ENCODE results near the gene ERGIC1. TPM values are rescaled to one million over a fixed set of nuclear protein-coding genes. Genes with fewer than 3 reads are reported as not detected.
A peak's percentile ranks its signal among the peaks of the same experiment; 100 is the strongest.

Gene ERGIC1
- polyA plus RNA-seq, 3 donors from 2014 or later, result 40.7 to 61.9 (median 61.7) TPM

DNA sequence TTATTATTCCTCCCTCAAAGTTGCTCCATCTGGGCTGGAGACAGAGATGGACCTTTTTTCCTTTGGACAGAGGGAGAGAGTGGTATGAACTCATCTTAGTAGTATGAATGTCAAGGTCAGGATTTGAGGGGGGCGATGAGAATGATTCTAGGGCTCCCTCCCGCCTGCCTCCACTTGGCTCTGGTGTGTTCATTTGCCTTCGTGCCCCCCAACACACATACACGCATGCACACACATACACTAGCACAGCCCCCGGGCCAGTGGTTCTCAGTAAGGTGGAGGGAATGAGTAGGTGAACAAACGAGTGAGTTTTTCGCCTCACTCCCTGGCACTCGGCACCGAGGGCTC, 44.5 kb downstream of the ERGIC1 start:
- Mint-ChIP-seq H3K4me3 (no peak overlapping the region), H3K27me3 (ENCODE audit: low read depth in 3 of 3) (peaks cover 0 to 7% (median 0%) of the 10 kb centered on the region in 3 donors), H3K4me1 (peaks cover 38 to 70% of the 10 kb centered on the region in 2 donors), H3K9me3 (no peaks in the 10 kb centered on the region), H3K27ac (peak overlapping the region in 3 of 6 donors; percentile 21 to 74 (median 28)), H3K36me3 (peaks cover 0 to 5% (median 3%) of the 10 kb centered on the region in 3 donors)
- DNase-seq, result no peak

DNA sequence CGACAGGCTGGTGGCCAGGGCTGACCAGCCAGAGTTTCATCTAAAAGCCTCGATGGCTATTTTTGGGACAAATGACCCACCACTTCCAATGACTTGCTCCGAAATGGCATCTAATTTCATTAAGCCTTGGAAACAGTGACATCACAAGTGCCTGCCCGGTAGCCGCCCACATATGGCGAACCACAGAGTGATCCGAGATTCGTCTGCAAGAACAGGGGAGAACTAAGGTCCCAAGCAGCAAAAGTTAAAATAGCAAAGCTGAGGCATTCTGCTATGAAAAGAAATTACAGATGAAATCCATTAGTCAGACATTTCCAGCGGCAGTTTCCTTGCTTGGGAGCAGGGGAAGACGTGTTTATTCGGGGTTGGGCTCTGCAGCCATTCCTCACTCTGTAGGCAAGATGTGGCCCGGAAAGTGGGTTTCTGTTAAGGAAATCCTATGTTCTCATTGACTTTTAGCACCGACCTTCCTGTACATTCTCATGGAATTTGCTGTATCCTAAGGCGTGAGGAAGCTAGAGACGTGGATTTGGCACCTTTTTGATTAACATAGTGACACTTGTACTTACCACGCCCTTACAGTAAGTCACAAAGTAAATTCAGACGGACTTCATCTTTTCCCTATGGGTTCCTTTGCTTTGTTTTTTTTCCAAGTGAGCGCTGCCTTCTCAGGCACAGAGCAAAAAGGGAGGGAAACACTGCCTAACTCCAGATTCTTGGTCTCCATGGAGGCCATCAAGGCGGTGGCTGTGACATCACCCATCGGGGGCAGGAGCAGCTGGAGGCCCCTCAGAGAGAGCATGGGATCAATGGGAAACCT, 45.1 kb downstream of the ERGIC1 start:
- peaks cover 38 to 75% of the 10 kb centered on the region in 2 donors for H3K4me1 Mint-ChIP-seq
- no peak for DNase-seq
- peak overlapping the region in 1 of 6 donors; percentile 68 for H3K27ac Mint-ChIP-seq

DNA sequence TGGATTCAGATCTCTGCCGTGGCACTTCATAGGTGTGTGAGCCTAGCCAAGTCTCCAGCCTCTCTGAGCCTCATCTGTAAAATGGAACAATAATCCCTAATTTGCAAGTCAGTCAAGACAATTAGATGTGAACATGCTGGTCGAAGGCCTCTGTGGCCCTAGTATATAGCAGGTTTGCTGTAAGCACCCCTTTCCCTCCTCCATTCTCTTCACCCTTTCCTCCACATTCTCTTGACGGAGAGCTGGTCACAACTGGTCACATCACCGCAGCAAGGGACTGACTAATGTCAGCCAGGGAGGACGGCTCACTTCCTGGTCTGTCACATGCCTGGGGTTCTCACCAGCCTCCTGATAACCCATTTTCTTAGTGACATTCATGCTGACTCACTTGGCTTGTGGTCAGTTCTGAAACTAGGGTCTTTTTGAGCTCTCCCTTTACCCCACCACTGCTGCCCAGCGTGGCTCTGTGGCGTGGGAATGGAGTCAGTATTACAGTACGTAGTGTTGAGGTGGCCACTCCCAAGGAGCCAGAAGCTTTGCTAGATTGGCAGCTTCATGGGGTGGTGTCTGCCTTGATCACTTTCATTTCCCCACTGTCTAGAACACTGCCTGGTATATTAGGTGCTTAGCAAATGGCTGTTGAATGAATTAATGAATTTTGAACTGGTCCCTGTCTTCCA, 47.8 kb downstream of the ERGIC1 start:
- peaks cover 36 to 63% of the 10 kb centered on the region in 2 donors for H3K4me1 Mint-ChIP-seq
- H3K4me3 Mint-ChIP-seq, result peak overlapping the region in 4 of 5 donors; percentile 4 to 58 (median 32)
- DNase-seq, result peak; percentile 66 to 69 (median 68)
- H3K9me3 Mint-ChIP-seq, result no peaks in the 10 kb centered on the region
- peaks cover 0 to 7% (median 0%) of the 10 kb centered on the region in 3 donors for H3K27me3 Mint-ChIP-seq (ENCODE audit: low read depth in 3 of 3)
- H3K27ac Mint-ChIP-seq, result peak overlapping the region; percentile 87 to 97 (median 92)
- peaks cover 0 to 11% (median 9%) of the 10 kb centered on the region in 3 donors for H3K36me3 Mint-ChIP-seq

More for the DNA sequence above, 45.1 kb downstream of the ERGIC1 start:
- peaks cover 0 to 7% (median 5%) of the 10 kb centered on the region in 3 donors for H3K36me3 Mint-ChIP-seq
- no peak overlapping the region for H3K4me3 Mint-ChIP-seq
- H3K27me3 Mint-ChIP-seq (ENCODE audit: low read depth in 3 of 3), result peaks cover 0 to 7% (median 0%) of the 10 kb centered on the region in 3 donors
- no peaks in the 10 kb centered on the region for H3K9me3 Mint-ChIP-seq

- H3K27ac Mint-ChIP-seq, result peak overlapping the region; percentile 44 to 96 (median 88)
- peaks cover 0 to 5% (median 0%) of the 10 kb centered on the region in 3 donors for H3K27me3 Mint-ChIP-seq (ENCODE audit: low read depth in 3 of 3)
Measured at GRCh38 chr5:172883066-172883465, 49.0 kb downstream of the ERGIC1 start.

DNA sequence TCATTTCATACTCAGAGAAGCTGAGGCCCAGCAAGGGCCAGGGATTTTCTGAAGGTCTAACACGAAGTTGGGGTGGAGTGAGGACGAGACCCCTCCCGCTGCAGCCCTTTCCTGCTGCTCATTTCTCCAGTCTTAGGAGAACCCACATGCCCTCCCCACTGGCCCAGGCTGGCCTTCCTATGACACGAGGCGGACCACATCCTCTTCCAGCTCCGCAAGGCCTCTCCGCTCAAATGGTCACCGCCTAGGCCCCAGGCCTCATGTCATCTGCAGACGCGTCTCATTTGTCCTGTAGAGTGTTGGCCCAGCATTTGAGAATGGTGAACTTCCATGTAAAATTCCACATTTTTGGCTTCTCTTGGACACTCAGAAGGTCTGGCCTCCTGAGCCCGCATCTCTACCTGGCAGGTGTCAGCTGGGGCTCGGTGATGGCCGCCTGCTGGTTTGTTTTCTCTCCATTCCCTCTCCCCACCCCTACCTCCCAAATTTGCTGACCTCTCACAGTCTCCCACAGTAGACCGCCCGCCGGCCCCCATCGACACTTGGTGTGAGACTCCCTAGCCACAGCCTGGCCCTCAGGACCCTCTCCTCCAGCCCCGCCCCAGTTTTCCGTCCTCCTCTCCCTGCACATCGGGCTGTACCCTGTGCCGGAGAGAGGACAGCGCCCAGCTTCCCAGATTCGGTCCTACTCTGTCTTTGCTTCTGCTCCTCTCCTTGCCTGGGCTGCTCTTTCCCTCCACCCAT, 51.7 kb downstream of the ERGIC1 start:
- Mint-ChIP-seq H3K36me3 (peaks cover 0 to 22% (median 17%) of the 10 kb centered on the region in 3 donors), H3K4me3 (no peak overlapping the region), H3K4me1 (peaks cover 28 to 43% of the 10 kb centered on the region in 2 donors), H3K27me3 (ENCODE audit: low read depth in 3 of 3) (no peaks in the 10 kb centered on the region), H3K9me3 (no peaks in the 10 kb centered on the region), H3K27ac (peak overlapping the region in 3 of 6 donors; percentile 30 to 73 (median 44))
- no peak for DNase-seq

More at GRCh38 chr5:172883066-172883465, 49.0 kb downstream of the ERGIC1 start:
- Mint-ChIP-seq H3K4me1 (peaks cover 29 to 50% of the 10 kb centered on the region in 2 donors), H3K4me3 (no peak overlapping the region), H3K36me3 (peaks cover 0 to 12% (median 11%) of the 10 kb centered on the region in 3 donors), H3K9me3 (no peaks in the 10 kb centered on the region)
- DNase-seq, result no peak

- Mint-ChIP-seq H3K9me3 (no peaks in the 10 kb centered on the region), H3K36me3 (peaks cover 0 to 22% (median 17%) of the 10 kb centered on the region in 3 donors), H3K27me3 (ENCODE audit: low read depth in 3 of 3) (no peaks in the 10 kb centered on the region), H3K27ac (peak overlapping the region in 3 of 6 donors; percentile 24 to 76 (median 44)), H3K4me1 (peaks cover 27 to 40% of the 10 kb centered on the region in 2 donors), H3K4me3 (no peak overlapping the region)
- no peak for DNase-seq
Measured at GRCh38 chr5:172886476-172886875, 52.4 kb downstream of the ERGIC1 start.

DNA sequence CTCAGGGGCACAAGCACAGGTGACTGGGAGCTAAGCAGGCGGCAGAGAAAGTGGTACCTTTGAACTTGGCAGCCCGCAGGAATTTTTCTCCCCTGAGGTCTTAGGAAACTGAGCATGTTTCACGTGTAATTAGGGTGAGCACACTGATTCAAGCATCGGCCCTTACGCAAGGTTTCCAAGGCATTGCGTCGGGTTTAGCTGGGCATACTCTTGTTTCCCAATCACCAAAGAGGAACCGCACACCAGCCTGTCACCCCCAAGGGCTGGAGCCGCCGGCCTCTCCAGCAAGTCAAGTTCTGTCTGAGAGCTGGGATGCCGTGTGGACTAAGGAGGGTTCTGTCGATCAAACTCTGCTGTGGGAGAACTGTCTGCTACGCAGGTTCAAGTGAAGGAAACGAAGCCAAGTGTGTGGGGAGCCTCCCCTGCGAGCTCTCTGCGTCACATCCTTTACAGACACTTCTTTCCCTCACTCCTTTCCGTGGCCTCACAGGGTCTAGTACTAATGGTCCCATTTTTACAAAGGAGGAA, 53.0 kb downstream of the ERGIC1 start:
- H3K36me3 Mint-ChIP-seq, result peaks cover 0 to 22% (median 17%) of the 10 kb centered on the region in 3 donors
- H3K9me3 Mint-ChIP-seq, result no peaks in the 10 kb centered on the region
- no peak for DNase-seq
- H3K4me3 Mint-ChIP-seq, result no peak overlapping the region
- H3K4me1 Mint-ChIP-seq, result peaks cover 21 to 35% of the 10 kb centered on the region in 2 donors
- no peak overlapping the region for H3K27ac Mint-ChIP-seq
- no peaks in the 10 kb centered on the region for H3K27me3 Mint-ChIP-seq (ENCODE audit: low read depth in 3 of 3)

- Mint-ChIP-seq H3K36me3 (peaks cover 0 to 20% (median 17%) of the 10 kb centered on the region in 3 donors), H3K27me3 (ENCODE audit: low read depth in 3 of 3) (no peaks in the 10 kb centered on the region), H3K4me1 (peaks cover 14 to 28% of the 10 kb centered on the region in 2 donors), H3K27ac (no peak overlapping the region), H3K9me3 (no peaks in the 10 kb centered on the region), H3K4me3 (no peak overlapping the region)
- DNase-seq, result no peak
Measured at GRCh38 chr5:172887692-172888091, 53.6 kb downstream of the ERGIC1 start.

- H3K27ac Mint-ChIP-seq, result no peak overlapping the region
- peaks cover 0 to 12% (median 11%) of the 10 kb centered on the region in 3 donors for H3K36me3 Mint-ChIP-seq
Measured at GRCh38 chr5:172890659-172891058, 56.6 kb downstream of the ERGIC1 start.

DNA sequence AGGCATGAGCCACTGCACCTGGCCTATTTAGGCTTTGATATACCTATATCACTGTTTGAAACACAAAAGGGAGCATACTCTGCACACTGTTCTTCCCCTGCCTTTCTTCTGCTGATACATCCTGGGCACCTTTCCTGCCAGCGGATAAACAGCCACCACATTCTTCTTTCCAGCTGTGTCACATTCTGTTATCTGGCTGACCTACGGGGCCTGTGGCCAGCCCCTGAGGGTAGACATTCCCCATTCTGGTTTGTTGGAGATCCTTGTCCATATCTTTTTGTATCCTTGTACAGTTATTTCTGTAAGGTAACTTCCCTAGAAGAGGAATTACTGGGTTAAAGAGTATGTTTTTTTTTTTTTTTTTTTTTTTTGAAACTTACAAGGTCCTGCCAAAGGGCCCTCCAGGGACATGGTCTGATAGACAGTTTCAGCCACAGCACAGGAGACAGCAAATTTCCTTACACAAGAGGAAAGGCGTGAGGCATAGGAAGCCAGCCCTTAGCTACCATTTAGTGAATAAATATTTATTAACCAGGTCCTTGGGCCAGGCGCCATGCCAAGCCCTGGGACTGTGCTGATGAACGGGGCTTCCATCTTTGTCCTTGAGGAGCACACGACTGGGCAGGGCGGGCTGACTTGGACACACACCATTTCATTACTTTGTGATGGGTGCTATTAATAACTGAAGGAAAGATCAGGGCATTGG, 57.8 kb downstream of the ERGIC1 start:
- H3K36me3 Mint-ChIP-seq, result peaks cover 0 to 11% (median 10%) of the 10 kb centered on the region in 3 donors
- H3K9me3 Mint-ChIP-seq, result no peaks in the 10 kb centered on the region
- DNase-seq, result no peak
- no peak overlapping the region for H3K4me3 Mint-ChIP-seq
- H3K27ac Mint-ChIP-seq, result peak overlapping the region in 2 of 6 donors; percentile 53 to 62
- no peaks in the 10 kb centered on the region for H3K27me3 Mint-ChIP-seq (ENCODE audit: low read depth in 3 of 3)
- peaks cover 0 to 1% of the 10 kb centered on the region in 2 donors for H3K4me1 Mint-ChIP-seq

More at GRCh38 chr5:172890659-172891058, 56.6 kb downstream of the ERGIC1 start:
- no peak for DNase-seq
- Mint-ChIP-seq H3K4me1 (peaks cover 6 to 10% of the 10 kb centered on the region in 2 donors), H3K4me3 (no peak overlapping the region), H3K9me3 (no peaks in the 10 kb centered on the region), H3K27me3 (ENCODE audit: low read depth in 3 of 3) (no peaks in the 10 kb centered on the region)

DNA sequence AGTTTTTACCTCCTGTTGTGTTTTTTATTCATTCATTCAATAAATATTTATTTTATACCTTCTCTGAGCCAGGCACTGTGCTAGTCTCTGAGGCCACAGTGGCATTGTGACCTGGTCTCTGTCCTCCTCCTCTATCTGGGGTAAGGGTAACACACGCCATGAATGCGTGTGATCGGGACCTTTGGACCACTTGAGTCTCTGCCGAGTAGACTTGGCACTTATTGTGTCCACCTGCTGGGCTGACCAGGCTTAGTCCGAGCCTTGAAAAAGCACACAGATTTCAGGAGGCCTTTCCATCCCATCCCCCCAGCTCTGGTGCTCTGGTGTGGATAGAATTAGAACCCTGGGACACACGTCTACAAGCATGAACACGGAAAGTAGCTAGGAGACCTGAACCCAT, 58.7 kb downstream of the ERGIC1 start:
- Mint-ChIP-seq H3K4me3 (no peak overlapping the region), H3K36me3 (peaks cover 0 to 11% (median 11%) of the 10 kb centered on the region in 3 donors), H3K27ac (peak overlapping the region in 2 of 6 donors; percentile 31 to 60), H3K9me3 (no peaks in the 10 kb centered on the region), H3K4me1 (peaks cover 0 to 10% of the 10 kb centered on the region in 2 donors), H3K27me3 (ENCODE audit: low read depth in 3 of 3) (peaks cover 0 to under 1% (median 0%) of the 10 kb centered on the region in 3 donors)
- no peak for DNase-seq

GRCh38 chr5:172894767-172895388, 60.8 kb downstream of the ERGIC1 start:
- DNase-seq, result no peak
- Mint-ChIP-seq H3K27me3 (ENCODE audit: low read depth in 3 of 3) (peaks cover 0 to 4% (median 0%) of the 10 kb centered on the region in 3 donors), H3K27ac (peak overlapping the region in 1 of 6 donors; percentile 6), H3K36me3 (peaks cover 5 to 22% (median 15%) of the 10 kb centered on the region in 3 donors), H3K4me1 (peaks cover 3 to 15% of the 10 kb centered on the region in 2 donors), H3K4me3 (no peak overlapping the region), H3K9me3 (no peaks in the 10 kb centered on the region)
